B cell (primary cell): ENCODE data around the gene PREX1. TPM values are rescaled to one million over a fixed set of nuclear protein-coding genes. Genes with fewer than 3 reads are reported as not detected.

Experiments
- ATAC-seq: fragments of 200-7000 bp; cut with Tn5 transposase; one replicate; pipeline ENCODE4 v1.10.0; 2021; ENCODE audit warnings: low read depth, mild to moderate bottlenecking, moderate number of reproducible peaks, moderate library complexity
- CTCF ChIA-PET: fragments of 350-600 bp; sonication (Branson Sonifier 250); formaldehyde crosslinking; loops from one replicate; lab custom pipeline; 2021; ENCODE audit warnings: antibody characterized with exemption, inconsistent platforms; lab: Charles Lee
- POLR2A ChIA-PET: fragments of 350-600 bp; sonication (Branson Sonifier 250); formaldehyde crosslinking; loops from one replicate; lab custom pipeline; 2021; ENCODE audit warnings: antibody characterized with exemption; lab: Charles Lee
- DNase-seq: peaks from one replicate; pipeline ENCODE4 v3.0.0; 2013
- H2AFZ ChIP-seq: 2 replicates; pipeline ENCODE4 v1.6.1; 2012; ENCODE audit warnings: mild to moderate bottlenecking, low read depth, low read length; ENCODE audit not compliant: insufficient read depth, poor library complexity, severe bottlenecking
- H3K27ac ChIP-seq, 2 donors: 1 replicate in 1 of 2; 2 replicates in 1 of 2; pipeline ENCODE4 v1.5.1; 2012 to 2013; ENCODE audit warnings: low read length in 2 of 2, mild to moderate bottlenecking in 2 of 2, moderate library complexity in 1 of 2
- H3K27me3 ChIP-seq, 4 experiments: fragments of 200-600 bp in 1 of 4; sonication (generic) in 1 of 4; replicated peaks in 1 of 4; 1 replicate in 2 of 4; 2 replicates in 2 of 4; pipeline versions ENCODE4 v1.6.1 to v1.7.0; 2013 to 2016; ENCODE audit warnings: low read length in 3 of 4, mild to moderate bottlenecking in 2 of 4, mixed read lengths in 1 of 4, moderate library complexity in 1 of 4; ENCODE audit not compliant: insufficient read depth in 4 of 4, control insufficient read depth in 3 of 4; ENCODE audit errors: control extremely low read depth in 1 of 4
- H3K36me3 ChIP-seq, 2 experiments: replicated peaks in 1 of 2; 1 replicate in 1 of 2; 2 replicates in 1 of 2; pipeline versions ENCODE4 v1.6.1 to v1.7.1; 2013; ENCODE audit warnings: low read length in 1 of 2; ENCODE audit not compliant: insufficient read depth in 2 of 2, control insufficient read depth in 1 of 2; ENCODE audit errors: control extremely low read depth in 1 of 2, extremely low read depth in 1 of 2
- H3K4me1 ChIP-seq, 2 donors: fragments of 200-600 bp in 1 of 2; sonication (generic) in 1 of 2; 1 replicate in 1 of 2; 2 replicates in 1 of 2; pipeline versions ENCODE4 v1.5.1 to v1.6.1; 2013 to 2017; ENCODE audit warnings: low read length in 2 of 2; ENCODE audit not compliant: control insufficient read depth in 2 of 2, insufficient read depth in 2 of 2
- H3K4me2 ChIP-seq: replicated peaks from 2 replicates; pipeline ENCODE3; 2012; ENCODE audit warnings: mild to moderate bottlenecking, low read depth, low read length; ENCODE audit not compliant: poor library complexity, severe bottlenecking
- H3K4me3 ChIP-seq, 5 experiments: fragments of 200-600 bp in 1 of 5; sonication (generic) in 1 of 5; 1 replicate in 3 of 5; 2 replicates in 2 of 5; pipeline versions ENCODE4 v1.5.1 to v1.7.0; 2011 to 2016; ENCODE audit warnings: low read length in 4 of 5, mild to moderate bottlenecking in 4 of 5, low read depth in 2 of 5, control low read depth in 1 of 5, moderate library complexity in 1 of 5; ENCODE audit not compliant: insufficient read depth in 1 of 5; ENCODE audit errors: control extremely low read depth in 1 of 5, extremely low read depth in 1 of 5
- H3K79me2 ChIP-seq: fragments of 200-600 bp; sonication (generic); one replicate; pipeline ENCODE4 v1.6.0; 2016; ENCODE audit warnings: low read length; ENCODE audit not compliant: control insufficient read depth, insufficient read depth
- H3K9ac ChIP-seq: fragments of 200-600 bp; sonication (generic); 2 replicates; pipeline ENCODE4 v1.6.1; 2017; ENCODE audit warnings: mild to moderate bottlenecking, low read length, moderate library complexity
- H3K9me3 ChIP-seq, 3 donors: one replicate each; pipeline versions ENCODE4 v1.6.1 to v1.7.1; 2013; ENCODE audit warnings: low read length in 2 of 3; ENCODE audit not compliant: control insufficient read depth in 2 of 3, insufficient read depth in 1 of 3; ENCODE audit errors: control extremely low read depth in 1 of 3
- H4K20me1 ChIP-seq: 2 replicates; pipeline ENCODE4 v1.6.0; 2012; ENCODE audit warnings: mild to moderate bottlenecking, low read length; ENCODE audit not compliant: insufficient read depth, control insufficient read depth, poor library complexity, severe bottlenecking
- H3K27ac Mint-ChIP-seq: one replicate; pipeline ENCODE4 v1.8.0; 2021; ENCODE audit warnings: mixed read lengths
- H3K27me3 Mint-ChIP-seq: one replicate; pipeline ENCODE4 v1.8.0; 2021; ENCODE audit warnings: mixed read lengths
- H3K4me1 Mint-ChIP-seq: one replicate; pipeline ENCODE4 v1.8.0; 2021; ENCODE audit warnings: mixed read lengths
- H3K4me3 Mint-ChIP-seq: one replicate; pipeline ENCODE4 v1.8.0; 2021; ENCODE audit warnings: mixed read lengths
- H3K9me3 Mint-ChIP-seq: one replicate; pipeline ENCODE4 v1.8.0; 2022; ENCODE audit warnings: mixed read lengths; ENCODE audit not compliant: insufficient read depth
- EZH2 ChIP-seq: IDR thresholded peaks from 2 replicates; pipeline ENCODE4 v1.6.1; 2012; ENCODE audit warnings: borderline replicate concordance, low read depth, mild to moderate bottlenecking, moderate library complexity, low read length; ENCODE audit not compliant: insufficient read depth, poor library complexity, severe bottlenecking
- whole genome bisulfite sequencing: methylation state at CpG from one replicate; pipeline ENCODE4 v1.1.5; 2013; ENCODE audit warnings: missing lambda C conversion rate; ENCODE audit not compliant: insufficient coverage; 5-methylcytosine and 5-hydroxymethylcytosine counted together
- intact Hi-C: fragments of 100-400 bp; cut with micrococcal nuclease; formaldehyde crosslinking; loops from one replicate; pipeline ENCODE4 v1.10.0; 2022
- polyA plus RNA-seq: library from polyadenylated mRNA; depleted of rRNA; stranded (reverse); fragments of >200 nt; gene quantifications from 2 replicates; pipeline ENCODE4 v1.2.3, GENCODE V29; 2012
- total RNA-seq, 2 donors: library from RNA; stranded (reverse); fragments of 120-200 nt in 1 of 2; gene quantifications; 1 replicate in 1 of 2; 2 replicates in 1 of 2; pipeline versions ENCODE4 v1.2.3 to v1.2.4, GENCODE V29; 2013 to 2022
- TF ChIP-seq, protein P1 (sequence below): fragments of 200-600 bp; IDR thresholded peaks from one replicate; pipeline ENCODE4 v1.8.0; 2022; ENCODE audit warnings: antibody characterized with exemption, mild to moderate bottlenecking

Gene PREX1
- total and polyA plus RNA-seq, 2 donors (not counting 1 experiment from before 2014, with no cell fraction given), result 79.1 to 99.4 TPM

DNA sequence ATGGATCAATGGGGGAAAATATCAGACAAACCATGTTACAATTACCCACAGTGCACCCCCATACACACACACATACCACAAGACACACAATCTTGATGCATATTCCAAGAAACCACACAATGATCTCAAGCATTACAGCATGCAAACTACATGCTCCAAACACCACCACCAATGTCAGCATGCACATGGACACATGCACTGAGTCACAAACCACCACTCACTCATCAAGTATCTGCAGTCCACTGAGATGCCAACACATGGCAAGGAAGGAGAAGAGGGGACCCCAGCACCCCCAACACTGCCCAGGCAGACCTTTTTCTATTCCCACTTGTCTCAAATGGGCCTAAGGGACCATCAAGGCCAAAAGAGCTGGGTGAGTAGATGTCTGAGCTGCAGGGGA lies 91.6 kb downstream of the PREX1 start:
- no peaks in the 10 kb centered on the region for H3K27me3 Mint-ChIP-seq
- DNase-seq, result no peak
- H4K20me1 ChIP-seq, result peaks cover 80% of the 10 kb centered on the region
- no peak overlapping the region for H3K4me3 ChIP-seq
- POLR2A ChIA-PET, result no interaction called here
- H3K9me3 Mint-ChIP-seq, result no peaks in the 10 kb centered on the region
- no peak overlapping the region for H2AFZ ChIP-seq
- CTCF ChIA-PET, result interaction anchor here (1.6 kb wide), 1 partner anchor 22 kb away, joined by 4 read pairs; no protein-coding TSS in a partner anchor
- H3K4me2 ChIP-seq, result no peak overlapping the region
- peaks cover 53% of the 10 kb centered on the region for H3K4me1 Mint-ChIP-seq
- H3K36me3 ChIP-seq, result peaks cover 4 to 57% of the 10 kb centered on the region in 2 experiments
- no peak overlapping the region for H3K27ac ChIP-seq
- peaks cover 91% of the 10 kb centered on the region for H3K79me2 ChIP-seq
- no peak overlapping the region for H3K9ac ChIP-seq
- no peak for ATAC-seq
- TF ChIP-seq, protein P1, sequence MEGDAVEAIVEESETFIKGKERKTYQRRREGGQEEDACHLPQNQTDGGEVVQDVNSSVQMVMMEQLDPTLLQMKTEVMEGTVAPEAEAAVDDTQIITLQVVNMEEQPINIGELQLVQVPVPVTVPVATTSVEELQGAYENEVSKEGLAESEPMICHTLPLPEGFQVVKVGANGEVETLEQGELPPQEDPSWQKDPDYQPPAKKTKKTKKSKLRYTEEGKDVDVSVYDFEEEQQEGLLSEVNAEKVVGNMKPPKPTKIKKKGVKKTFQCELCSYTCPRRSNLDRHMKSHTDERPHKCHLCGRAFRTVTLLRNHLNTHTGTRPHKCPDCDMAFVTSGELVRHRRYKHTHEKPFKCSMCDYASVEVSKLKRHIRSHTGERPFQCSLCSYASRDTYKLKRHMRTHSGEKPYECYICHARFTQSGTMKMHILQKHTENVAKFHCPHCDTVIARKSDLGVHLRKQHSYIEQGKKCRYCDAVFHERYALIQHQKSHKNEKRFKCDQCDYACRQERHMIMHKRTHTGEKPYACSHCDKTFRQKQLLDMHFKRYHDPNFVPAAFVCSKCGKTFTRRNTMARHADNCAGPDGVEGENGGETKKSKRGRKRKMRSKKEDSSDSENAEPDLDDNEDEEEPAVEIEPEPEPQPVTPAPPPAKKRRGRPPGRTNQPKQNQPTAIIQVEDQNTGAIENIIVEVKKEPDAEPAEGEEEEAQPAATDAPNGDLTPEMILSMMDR, result no peak
- no peak for TF ChIP-seq EZH2
- no peaks in the 10 kb centered on the region for H3K27me3 ChIP-seq
- no peaks in the 10 kb centered on the region for H3K9me3 ChIP-seq
- peak overlapping the region; percentile 68 for H3K27ac Mint-ChIP-seq
- peaks cover 45 to 59% of the 10 kb centered on the region in 2 donors for H3K4me1 ChIP-seq
- no peak overlapping the region for H3K4me3 Mint-ChIP-seq
- intact Hi-C loops, result no loop called here

DNA sequence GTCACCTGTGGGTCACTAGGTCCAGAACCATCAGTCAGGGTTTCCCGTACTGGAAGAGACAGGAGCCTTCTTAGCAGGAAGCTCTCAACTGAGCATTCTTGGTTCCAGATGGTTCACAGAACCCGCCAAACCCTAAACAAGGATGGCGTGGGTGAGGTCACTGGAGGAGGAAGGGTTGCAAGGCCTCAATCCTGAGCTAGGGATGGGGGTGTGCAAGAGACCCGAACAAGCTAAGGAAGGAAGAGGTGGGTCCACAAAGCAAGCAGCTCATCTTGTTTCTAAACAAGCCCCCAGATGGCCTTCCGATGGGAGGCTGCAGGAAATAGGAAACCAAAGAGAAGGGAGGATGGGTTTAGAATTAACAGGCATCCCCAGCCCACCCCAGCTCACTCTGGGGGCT lies 92.7 kb downstream of the PREX1 start:
- Histone ChIP-seq H2AFZ (no peak overlapping the region), H3K9me3 (no peaks in the 10 kb centered on the region), H4K20me1 (peaks cover 85% of the 10 kb centered on the region), H3K9ac (no peak overlapping the region), H3K4me2 (no peak overlapping the region), H3K36me3 (peaks cover 4 to 61% of the 10 kb centered on the region in 2 experiments), H3K27ac (no peak overlapping the region), H3K27me3 (no peaks in the 10 kb centered on the region), H3K4me3 (no peak overlapping the region), H3K4me1 (peaks cover 41 to 53% of the 10 kb centered on the region in 2 donors), H3K79me2 (peaks cover 93% of the 10 kb centered on the region)
- no peaks in the 10 kb centered on the region for H3K27me3 Mint-ChIP-seq
- intact Hi-C loops, result no loop called here
- H3K27ac Mint-ChIP-seq, result peak overlapping the region; percentile 59
- WGBS, result 19% methylated on average over 3 of the region's 5 CpGs
- no peaks in the 10 kb centered on the region for H3K9me3 Mint-ChIP-seq
- H3K4me1 Mint-ChIP-seq, result peaks cover 56% of the 10 kb centered on the region
- CTCF ChIA-PET, result interaction anchor here (1.6 kb wide), 1 partner anchor 21 kb away, joined by 4 read pairs; no protein-coding TSS in a partner anchor
- DNase-seq, result no peak
- H3K4me3 Mint-ChIP-seq, result no peak overlapping the region
- no peak for ATAC-seq
- TF ChIP-seq EZH2, result no peak
- TF ChIP-seq, protein P1, result no peak
- POLR2A ChIA-PET, result interaction anchor here (0.7 kb wide), 1 partner anchor 24 kb away, joined by 3 read pairs; no protein-coding TSS in a partner anchor
